ENCODE results near the gene SEMA3C.

The SEMA3C gene

DNA sequence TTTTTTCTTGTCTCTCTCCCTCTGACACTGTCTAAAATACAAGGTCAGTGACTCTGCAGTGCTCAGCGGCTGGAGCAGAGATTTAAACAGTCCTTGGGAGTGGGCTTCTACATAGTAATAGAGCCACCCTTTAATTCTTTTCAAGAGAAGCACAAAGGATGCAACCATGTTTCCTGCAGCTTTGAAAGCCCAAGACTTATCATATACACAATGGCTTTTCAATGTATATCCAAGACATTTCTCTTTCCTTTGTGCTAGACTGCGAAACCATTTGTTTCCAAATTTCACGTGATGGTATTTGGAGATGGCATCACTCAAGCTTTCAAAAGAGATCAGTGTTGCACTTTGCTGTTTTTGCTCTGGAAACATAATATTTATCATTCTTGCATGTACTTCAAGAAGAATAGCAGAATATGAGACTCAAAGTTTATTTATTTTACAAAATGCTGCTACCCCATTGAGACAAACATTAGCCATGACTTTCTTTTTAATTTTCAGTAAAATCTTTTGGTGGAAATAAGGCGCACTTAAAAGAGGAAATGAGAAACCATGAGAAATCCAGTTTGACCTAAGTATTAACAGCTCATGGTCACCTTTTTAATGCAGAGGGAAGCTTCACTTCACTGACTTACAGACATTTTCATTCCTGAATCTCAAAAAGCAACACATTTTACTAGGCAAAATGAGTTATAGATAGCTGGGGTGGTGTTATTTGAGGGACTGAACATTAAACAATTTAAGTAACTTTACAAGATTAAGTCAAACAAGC is 76.6 kb downstream of the SEMA3C start:
- TF ChIP-seq CTCF (IDR thresholded peaks at IDR 0.05) = no peak

DNA sequence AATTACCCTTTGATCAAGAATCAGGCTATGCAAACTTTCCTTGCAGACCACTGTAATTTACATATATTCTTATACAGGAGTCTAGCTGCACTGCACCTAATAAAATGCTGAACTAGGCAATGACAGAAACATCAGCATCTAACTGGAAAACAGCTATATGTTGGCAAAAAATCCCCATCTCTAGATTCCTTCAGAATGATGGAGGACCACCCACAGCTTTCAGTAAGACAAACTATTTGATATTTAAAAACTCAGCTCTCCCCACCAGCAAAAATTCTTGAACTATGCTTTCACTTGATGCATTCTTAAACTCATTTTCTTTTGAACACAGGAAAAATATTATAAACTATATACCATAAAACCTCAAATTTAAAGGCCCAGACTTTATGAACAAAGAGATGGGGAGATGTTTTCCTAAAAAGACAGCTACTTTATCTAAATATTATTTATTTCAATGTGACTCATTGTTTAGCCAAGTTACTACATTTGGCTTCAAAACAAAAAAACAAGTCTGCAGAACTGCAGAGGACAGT is 77.4 kb downstream of the SEMA3C start:
- no peak for TF ChIP-seq CTCF (IDR thresholded peaks at IDR 0.05)

DNA sequence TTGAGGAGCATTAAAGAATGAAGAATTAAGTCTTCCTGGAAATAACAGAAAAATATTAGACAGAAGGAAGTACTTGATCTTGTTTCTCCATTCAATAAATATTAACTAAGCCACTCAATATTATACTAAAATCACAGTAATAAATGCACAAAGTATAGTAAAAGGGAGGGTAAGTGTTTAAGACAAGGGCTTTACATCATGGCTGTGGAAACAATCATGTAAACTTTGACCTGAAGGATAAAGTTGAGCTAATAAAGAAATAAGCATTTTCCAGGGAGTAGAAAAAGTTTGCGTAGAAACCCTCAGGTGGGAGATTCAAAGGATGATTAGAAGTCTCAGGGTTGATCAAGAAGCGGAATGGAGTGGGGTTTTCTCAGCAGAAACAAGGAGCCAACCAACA is 78.2 kb downstream of the SEMA3C start:
- TF ChIP-seq CTCF (IDR thresholded peaks at IDR 0.05) = no peak

- no peak for TF ChIP-seq CTCF (IDR thresholded peaks at IDR 0.05)
Observed at GRCh38 chr7:80839855-80840254, 79.0 kb downstream of the SEMA3C start.

DNA sequence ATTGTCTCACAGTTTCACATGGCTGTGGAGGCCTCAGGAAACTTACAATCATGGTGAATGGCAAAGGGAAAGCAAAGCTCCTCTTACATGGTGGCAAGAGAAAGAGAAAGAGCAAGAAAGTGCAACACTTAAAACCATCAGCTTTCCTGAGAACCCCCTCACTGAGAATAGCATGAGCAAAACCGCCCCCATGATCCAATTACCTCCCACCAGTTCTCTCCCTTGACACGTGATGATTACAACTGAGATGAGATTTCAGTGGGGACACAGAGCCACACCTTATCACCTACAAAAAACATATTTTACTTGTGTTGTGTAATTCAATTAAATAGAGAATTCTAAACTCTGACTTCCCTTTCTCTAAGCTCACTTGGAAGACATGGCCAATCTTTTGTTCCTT is 80.2 kb downstream of the SEMA3C start:
- no peak for TF ChIP-seq CTCF (IDR thresholded peaks at IDR 0.05)

DNA sequence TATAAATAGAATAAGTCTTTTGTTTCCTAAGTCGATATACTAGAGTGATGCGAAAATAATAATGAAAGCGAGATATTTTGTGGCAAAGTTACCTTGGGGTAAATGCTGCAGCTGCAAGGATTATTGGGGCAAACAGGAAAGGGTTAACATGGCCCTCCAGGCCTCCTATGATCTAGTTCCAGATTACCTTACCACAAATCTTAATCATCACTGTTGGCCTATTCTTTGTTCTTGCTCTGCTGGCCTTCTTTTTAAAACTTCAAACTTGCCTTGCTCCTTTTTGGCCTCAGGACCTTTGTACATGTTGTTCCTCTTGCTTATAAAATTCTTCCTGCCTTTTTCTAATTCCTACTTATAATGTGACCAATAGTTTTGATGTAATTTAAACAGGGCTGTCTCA is 81.5 kb downstream of the SEMA3C start:
- no peak for TF ChIP-seq CTCF (IDR thresholded peaks at IDR 0.05)

DNA sequence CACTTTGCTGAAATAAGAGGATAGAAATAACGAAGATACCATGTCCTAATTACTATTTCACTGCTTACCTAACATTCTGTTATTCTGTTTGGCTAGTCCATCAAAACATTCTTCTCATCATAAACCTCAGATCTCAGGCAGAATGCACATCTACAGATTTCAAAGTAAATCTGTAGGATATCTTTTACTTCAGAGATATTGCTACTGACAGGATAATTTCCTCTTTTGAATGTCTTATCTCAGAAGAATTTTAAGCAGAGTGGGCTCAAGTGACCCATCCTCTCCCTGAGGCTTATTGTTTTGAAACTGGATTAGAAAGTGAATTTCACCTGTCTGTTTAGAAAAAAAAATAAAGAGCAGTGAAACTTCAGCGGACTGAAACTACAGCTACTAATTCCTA is 83.6 kb downstream of the SEMA3C start:
- TF ChIP-seq CTCF (IDR thresholded peaks at IDR 0.05) = no peak
